Muscle layer of duodenum (tissue), 2 donors: ENCODE data around the gene PDK1.

Experiments
- H3K27ac ChIP-seq: one replicate; pipeline ENCODE4 v1.7.0; 2013; ENCODE audit warnings: mild to moderate bottlenecking, low read length
- H3K27me3 ChIP-seq: one replicate; pipeline ENCODE4 v1.7.0; 2013; ENCODE audit warnings: low read depth, mild to moderate bottlenecking, control low read depth, low read length
- H3K36me3 ChIP-seq, 2 donors: one replicate each; pipeline ENCODE4 v1.7.0; 2013; ENCODE audit warnings: low read length in 2 of 2, control low read depth in 1 of 2, mild to moderate bottlenecking in 1 of 2; ENCODE audit not compliant: insufficient read depth in 2 of 2, control insufficient read depth in 1 of 2
- H3K4me1 ChIP-seq, 2 donors: one replicate each; pipeline ENCODE4 v1.7.0; 2013; ENCODE audit warnings: low read length in 2 of 2, mild to moderate bottlenecking in 2 of 2, control low read depth in 1 of 2, moderate library complexity in 1 of 2; ENCODE audit not compliant: insufficient read depth in 2 of 2, control insufficient read depth in 1 of 2
- H3K4me3 ChIP-seq, 2 donors: one replicate each; pipeline ENCODE4 v1.7.0; 2013; ENCODE audit warnings: low read length in 2 of 2, low read depth in 1 of 2, mild to moderate bottlenecking in 1 of 2
- H3K9me3 ChIP-seq, 2 donors: one replicate each; pipeline ENCODE4 v1.7.0; 2013; ENCODE audit warnings: low read length in 2 of 2, control low read depth in 1 of 2, mild to moderate bottlenecking in 1 of 2; ENCODE audit not compliant: control insufficient read depth in 1 of 2
- donor health status: healthy.

Gene PDK1

DNA sequence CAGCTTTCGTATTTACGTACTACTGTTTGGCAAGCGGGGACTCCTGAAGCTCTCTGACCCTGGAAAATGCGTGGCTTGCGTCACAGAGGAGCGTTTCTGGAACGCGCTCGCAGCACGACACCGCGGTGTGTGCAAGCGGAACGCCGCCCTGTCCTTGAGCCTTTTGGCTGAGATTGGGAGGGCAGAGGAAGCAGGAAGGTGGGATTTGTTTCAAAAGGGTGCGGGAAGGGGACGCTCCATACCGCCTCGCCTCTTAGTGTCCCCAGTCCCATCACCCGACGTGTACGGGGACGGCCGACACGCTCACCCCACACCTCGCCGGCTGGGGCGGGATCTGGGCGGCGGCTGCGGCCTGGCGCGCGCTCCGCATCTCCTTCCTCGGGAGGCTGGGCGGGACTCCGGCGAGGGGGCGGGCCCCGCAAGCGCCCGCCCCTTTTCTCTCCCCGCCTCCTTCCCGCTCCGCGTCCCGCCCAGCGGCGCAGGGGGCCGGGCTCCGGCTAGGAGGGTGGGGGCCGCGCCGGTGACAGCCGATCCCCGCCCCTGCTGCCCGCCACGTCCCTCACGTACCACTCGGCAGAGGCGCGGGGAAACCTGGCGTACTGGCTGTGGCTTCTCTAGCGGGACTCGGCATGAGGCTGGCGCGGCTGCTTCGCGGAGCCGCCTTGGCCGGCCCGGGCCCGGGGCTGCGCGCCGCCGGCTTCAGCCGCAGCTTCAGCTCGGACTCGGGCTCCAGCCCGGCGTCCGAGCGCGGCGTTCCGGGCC, at the start of gene PDK1:
TSS of gene PDK1 (plus strand) at position 569 of the 762 bp plus-strand sequence. CDS start at position 630, 61 bp downstream.
- Histone ChIP-seq H3K4me3 (peak within 1 kb of the TSS; percentile 77 to 89), H3K9me3 (no peaks in the 10 kb centered on the region), H3K27ac (peak within 1 kb of the TSS; percentile 54), H3K27me3 (no peaks in the 10 kb centered on the region), H3K4me1 (peaks cover 0 to 10% of the 10 kb centered on the region in 2 donors), H3K36me3 (peaks cover 0 to 3% of the 10 kb centered on the region in 2 donors)

DNA sequence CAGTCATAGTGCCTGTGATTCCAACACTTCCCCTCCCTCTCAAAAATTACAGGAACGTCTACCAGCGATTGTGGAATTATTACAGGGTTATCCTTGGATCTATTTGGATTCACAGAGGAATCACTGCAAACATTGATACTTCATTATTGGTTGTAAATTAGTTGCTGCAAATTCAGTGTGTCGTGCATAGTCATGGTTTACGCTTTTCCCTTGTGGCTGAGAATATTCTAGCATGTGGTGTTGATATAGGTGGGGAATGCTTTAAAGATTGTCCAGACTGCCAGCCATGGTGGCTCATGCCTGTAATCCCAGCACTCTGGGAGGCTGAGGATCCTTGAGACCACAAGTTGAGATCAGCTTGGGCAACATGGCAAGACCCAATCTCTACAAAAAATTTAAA, 48.7 kb upstream of the PDK1 start:
- Histone ChIP-seq H3K36me3 (peaks cover 0 to 10% of the 10 kb centered on the region in 2 donors), H3K27ac (no peak overlapping the region), H3K4me1 (no peaks in the 10 kb centered on the region), H3K27me3 (no peaks in the 10 kb centered on the region), H3K4me3 (no peak overlapping the region), H3K9me3 (peaks cover 0 to 12% of the 10 kb centered on the region in 2 donors)

DNA sequence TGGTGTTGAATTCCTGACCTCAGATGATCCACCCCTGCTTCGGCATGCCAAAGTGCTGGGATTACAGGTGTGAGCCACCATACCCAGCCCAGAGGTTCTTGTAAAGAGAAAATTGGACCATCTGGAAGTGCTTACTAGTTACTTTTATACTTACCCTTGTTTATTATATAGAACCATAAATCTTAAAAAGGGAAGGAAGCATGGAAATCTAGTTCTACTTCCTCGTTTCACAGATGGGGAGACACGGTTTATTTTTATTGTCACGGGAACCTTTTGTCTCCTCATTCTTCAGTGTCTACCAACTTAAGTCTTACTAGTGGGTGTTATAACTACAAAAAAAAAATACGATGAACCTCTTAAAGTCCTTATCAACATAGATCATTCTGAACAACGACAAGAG, 45.8 kb upstream of the PDK1 start:
- Histone ChIP-seq H3K4me3 (no peak overlapping the region), H3K4me1 (no peaks in the 10 kb centered on the region), H3K36me3 (no peaks in the 10 kb centered on the region), H3K27ac (no peak overlapping the region), H3K9me3 (peaks cover 5 to 25% of the 10 kb centered on the region in 2 donors), H3K27me3 (no peaks in the 10 kb centered on the region)

DNA sequence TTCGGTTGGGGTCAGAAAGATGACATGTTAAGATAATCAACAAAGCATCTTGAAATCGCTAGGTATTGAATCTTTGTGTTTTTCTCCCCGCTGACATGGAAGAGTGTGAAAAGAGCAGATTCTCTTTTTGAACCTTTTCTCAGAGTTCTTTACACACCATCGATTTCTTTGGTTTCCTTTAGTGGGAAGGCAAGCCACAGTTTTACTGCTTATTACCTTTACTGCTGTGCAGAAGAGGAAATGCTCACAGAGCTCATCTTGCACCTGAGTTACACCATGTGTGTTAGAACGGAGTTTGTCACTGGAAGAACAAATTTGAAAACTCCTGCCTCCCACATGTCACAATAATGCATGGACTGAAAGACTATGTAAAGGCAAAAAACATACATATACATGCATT, 45.3 kb upstream of the PDK1 start:
- Histone ChIP-seq H3K4me1 (no peaks in the 10 kb centered on the region), H3K36me3 (no peaks in the 10 kb centered on the region), H3K4me3 (no peak overlapping the region), H3K27me3 (no peaks in the 10 kb centered on the region), H3K27ac (no peak overlapping the region), H3K9me3 (peaks cover 5 to 25% of the 10 kb centered on the region in 2 donors)

DNA sequence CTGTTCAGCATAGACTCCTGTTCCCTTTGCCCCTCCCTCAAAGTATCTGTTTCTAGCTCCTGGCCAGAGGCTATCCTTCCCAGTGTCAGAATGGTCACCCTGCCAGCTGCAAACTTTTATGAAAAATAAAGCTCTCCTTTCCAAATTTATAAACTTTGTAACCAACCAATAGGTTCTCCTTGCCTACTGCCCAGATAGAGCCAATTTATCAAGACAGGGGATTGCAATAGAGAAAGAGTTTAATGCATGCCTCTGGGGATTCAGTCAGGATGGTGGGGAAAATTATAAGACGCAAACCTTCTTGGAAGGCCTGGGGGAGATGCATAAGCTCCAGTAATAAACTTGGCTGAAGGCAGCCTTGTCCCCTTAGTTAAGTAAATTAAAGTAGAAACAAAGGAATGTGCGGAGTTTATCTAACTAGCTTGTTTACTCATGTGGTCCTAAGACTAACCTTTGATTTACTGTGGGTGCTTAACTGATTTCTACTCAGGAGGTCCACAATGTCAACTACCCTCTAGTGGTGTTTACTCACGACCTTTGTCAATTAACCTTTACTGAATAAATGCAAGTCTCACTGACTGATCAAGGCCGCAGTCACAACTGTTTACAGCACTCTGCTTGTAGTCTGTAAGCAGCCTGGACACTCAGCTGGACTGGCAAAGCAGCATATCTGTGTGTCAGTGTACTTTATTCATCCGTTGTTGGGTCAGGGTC, 42.9 kb upstream of the PDK1 start:
- Histone ChIP-seq H3K4me3 (peak overlapping the region in 1 of 2 donors; percentile 3), H3K36me3 (no peaks in the 10 kb centered on the region), H3K9me3 (peaks cover 5 to 25% of the 10 kb centered on the region in 2 donors), H3K4me1 (no peaks in the 10 kb centered on the region), H3K27ac (no peak overlapping the region), H3K27me3 (no peaks in the 10 kb centered on the region)

DNA sequence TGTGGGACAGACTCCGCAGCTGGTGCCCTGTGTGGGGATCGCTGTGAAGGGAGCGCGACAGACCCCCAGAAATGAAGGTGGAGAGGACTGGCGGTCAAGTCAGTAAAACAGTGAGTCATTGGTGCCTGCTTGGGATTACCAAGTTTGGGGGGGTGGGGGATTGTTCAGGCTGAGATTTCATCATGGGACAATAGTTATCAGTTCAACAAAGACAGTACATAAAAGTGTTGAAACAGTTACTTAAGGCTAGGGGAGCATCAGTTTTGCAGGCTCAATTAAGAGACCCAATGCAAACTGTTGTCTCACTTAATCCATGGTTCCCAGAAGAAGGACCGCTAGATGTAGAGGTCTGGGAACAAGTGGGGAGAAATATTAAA, 42.4 kb upstream of the PDK1 start:
- H3K36me3 ChIP-seq, result no peaks in the 10 kb centered on the region
- no peaks in the 10 kb centered on the region for H3K4me1 ChIP-seq
- no peak overlapping the region for H3K27ac ChIP-seq
- H3K9me3 ChIP-seq, result peaks cover 5 to 25% of the 10 kb centered on the region in 2 donors
- H3K27me3 ChIP-seq, result no peaks in the 10 kb centered on the region
- no peak overlapping the region for H3K4me3 ChIP-seq

DNA sequence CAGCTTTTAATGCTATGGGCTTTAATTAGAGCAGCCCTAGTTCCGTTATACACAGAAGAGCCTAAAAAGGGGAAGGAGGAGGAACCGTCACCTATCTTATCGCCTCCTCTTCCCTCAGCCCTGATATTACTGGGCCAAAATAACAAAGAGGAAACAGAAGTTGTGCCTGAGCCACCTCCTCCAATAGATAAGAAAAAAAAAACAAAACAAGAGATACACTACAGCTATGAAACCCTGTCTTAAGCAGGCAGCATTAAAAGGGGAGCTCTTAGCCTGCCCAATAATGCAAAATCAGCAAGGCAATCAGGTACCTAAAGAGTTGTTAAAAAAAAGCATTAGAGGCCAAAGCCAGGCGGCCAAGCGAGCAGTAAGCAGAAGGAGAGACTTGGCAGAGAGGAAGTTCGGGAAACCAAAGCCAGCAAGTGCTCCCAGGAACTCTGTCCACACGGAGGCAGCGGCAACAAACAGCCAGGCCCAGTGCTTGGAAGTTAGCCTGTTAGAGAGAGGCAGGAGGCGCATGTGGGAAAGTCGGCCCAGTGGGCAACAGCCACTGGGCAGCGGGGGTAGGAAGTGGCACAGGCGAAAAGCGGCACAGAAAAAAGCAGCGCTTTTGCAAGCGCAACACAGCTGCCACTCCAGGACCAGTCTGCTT, 41.8 kb upstream of the PDK1 start:
- Histone ChIP-seq H3K4me3 (no peak overlapping the region), H3K27me3 (no peaks in the 10 kb centered on the region), H3K27ac (no peak overlapping the region), H3K9me3 (peaks cover 5 to 25% of the 10 kb centered on the region in 2 donors), H3K36me3 (no peaks in the 10 kb centered on the region), H3K4me1 (no peaks in the 10 kb centered on the region)

DNA sequence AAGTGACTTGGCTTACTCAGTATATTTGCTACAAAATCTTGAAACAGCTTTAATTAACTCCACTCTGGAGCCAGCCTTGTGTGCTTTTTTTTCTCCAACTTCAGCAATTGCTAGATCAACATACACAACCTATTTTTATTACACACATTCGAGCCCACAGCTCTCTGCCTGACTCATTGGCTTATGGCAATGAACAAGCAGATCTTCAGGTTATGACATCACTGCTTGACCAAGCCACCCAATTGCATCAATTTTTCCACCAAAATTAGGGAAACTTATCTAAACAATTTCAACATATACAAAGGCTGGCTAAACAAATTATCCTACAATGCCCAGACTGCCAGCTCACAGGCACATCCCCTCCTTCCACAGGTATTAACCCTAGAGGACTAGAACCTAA, 39.6 kb upstream of the PDK1 start:
- Histone ChIP-seq H3K9me3 (peaks cover 5 to 27% of the 10 kb centered on the region in 2 donors), H3K4me1 (no peaks in the 10 kb centered on the region), H3K27ac (no peak overlapping the region), H3K4me3 (no peak overlapping the region), H3K27me3 (no peaks in the 10 kb centered on the region), H3K36me3 (no peaks in the 10 kb centered on the region)

DNA sequence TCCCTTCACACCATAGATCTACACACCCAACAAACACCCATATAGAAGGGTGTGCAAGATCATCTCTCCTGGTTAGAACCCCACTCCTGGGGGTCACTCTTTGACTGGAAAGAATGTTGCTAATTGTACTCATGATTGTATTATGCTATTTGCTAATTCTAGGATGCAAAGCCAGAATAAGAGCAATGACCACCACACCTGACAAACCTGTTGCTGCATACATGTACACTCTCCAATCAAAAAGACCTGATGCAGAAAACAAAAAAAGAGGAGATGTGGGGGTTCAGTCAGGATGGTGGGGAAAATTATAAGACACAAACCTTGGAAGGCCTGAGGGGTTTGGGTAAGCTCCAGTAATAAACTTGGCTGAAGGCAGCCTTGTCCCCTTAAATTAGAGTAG, 36.9 kb upstream of the PDK1 start:
- H3K9me3 ChIP-seq, result peaks cover 0 to 5% of the 10 kb centered on the region in 2 donors
- no peak overlapping the region for H3K27ac ChIP-seq
- no peaks in the 10 kb centered on the region for H3K27me3 ChIP-seq
- no peaks in the 10 kb centered on the region for H3K4me1 ChIP-seq
- no peaks in the 10 kb centered on the region for H3K36me3 ChIP-seq
- H3K4me3 ChIP-seq, result no peak overlapping the region

DNA sequence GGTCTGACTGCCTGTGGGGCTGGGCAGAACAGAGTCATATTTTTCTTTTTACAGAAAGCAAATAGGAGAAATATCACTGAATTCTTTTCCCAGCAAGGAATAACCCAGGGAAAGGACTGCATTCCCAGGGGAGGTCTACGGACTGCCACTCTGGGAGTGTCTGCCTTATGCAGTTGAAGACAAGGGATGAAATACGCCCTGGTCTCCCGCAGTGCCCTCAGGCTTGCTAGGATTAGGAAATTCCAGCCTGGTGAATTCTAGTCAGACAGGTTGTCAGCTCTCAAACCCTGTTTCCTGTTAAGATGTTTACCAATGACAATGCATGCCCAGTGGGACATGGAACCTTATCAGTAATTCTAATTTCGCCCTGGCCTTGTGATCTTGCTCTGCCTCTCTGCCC, 30.3 kb upstream of the PDK1 start:
- H3K27ac ChIP-seq, result no peak overlapping the region
- H3K4me3 ChIP-seq, result no peak overlapping the region
- H3K27me3 ChIP-seq, result no peaks in the 10 kb centered on the region
- H3K4me1 ChIP-seq, result no peaks in the 10 kb centered on the region
- peaks cover 0 to 14% of the 10 kb centered on the region in 2 donors for H3K9me3 ChIP-seq
- H3K36me3 ChIP-seq, result no peaks in the 10 kb centered on the region

DNA sequence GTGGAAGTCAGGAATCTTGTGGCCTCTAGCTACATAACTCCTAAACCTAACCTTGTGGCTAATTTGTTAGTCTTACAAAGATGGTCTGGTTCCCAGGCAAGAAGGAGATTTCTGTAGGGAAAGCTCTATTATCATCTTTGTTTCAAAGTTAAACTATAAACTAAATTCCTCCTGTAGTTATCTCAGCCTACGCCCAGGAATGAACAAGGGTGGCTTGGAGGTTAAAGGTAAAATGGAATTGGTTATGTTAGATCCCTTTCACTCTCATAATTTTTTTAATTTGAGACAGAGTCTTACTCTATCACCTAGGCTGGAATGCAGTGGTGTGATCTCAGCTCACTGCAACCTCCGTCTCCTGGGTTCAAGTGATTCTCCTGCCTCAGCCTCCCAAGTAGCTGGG, 24.6 kb upstream of the PDK1 start:
- H3K9me3 ChIP-seq, result peaks cover 0 to 10% of the 10 kb centered on the region in 2 donors
- H3K4me1 ChIP-seq, result no peaks in the 10 kb centered on the region
- H3K4me3 ChIP-seq, result no peak overlapping the region
- no peaks in the 10 kb centered on the region for H3K36me3 ChIP-seq
- H3K27me3 ChIP-seq, result no peaks in the 10 kb centered on the region
- no peak overlapping the region for H3K27ac ChIP-seq
